HEK293T (cell line): ENCODE results near the gene ADH7.

Source experiments
- ARNT ChIP-seq: fragments of 450-650 bp; IDR thresholded peaks from 2 replicates; pipeline ENCODE4 v1.6.1; 2017; ENCODE audit warnings: mild to moderate bottlenecking
- BHLHE40 ChIP-seq: fragments of 450-650 bp; IDR thresholded peaks from 2 replicates; pipeline ENCODE4 v1.6.1; 2016; ENCODE audit warnings: mild to moderate bottlenecking, moderate library complexity, borderline replicate concordance
- CTBP1 ChIP-seq: fragments of 450-650 bp; IDR thresholded peaks from 2 replicates; pipeline ENCODE4 v1.6.1; 2016; ENCODE audit warnings: borderline replicate concordance
- ELF4 ChIP-seq: fragments of 450-650 bp; IDR thresholded peaks from 2 replicates; pipeline ENCODE4 v1.6.1; 2017; ENCODE audit warnings: antibody characterized with exemption
- FOXA1 ChIP-seq: fragments of 450-650 bp; IDR thresholded peaks from 2 replicates; pipeline ENCODE4 v1.6.1; 2016; ENCODE audit warnings: mild to moderate bottlenecking
- FOXK2 ChIP-seq: fragments of 450-650 bp; IDR thresholded peaks from 2 replicates; pipeline ENCODE4 v1.6.1; 2016; ENCODE audit warnings: mild to moderate bottlenecking
- FOXM1 ChIP-seq: fragments of 450-650 bp; IDR thresholded peaks from 2 replicates; pipeline ENCODE4 v1.6.1; 2017; ENCODE audit warnings: mild to moderate bottlenecking, borderline replicate concordance
- HDGF ChIP-seq: fragments of 450-650 bp; IDR thresholded peaks from 2 replicates; pipeline ENCODE4 v1.6.1; 2017; ENCODE audit warnings: antibody characterized with exemption, borderline replicate concordance
- L3MBTL2 ChIP-seq: fragments of 450-650 bp; conservative IDR thresholded peaks from 2 replicates; pipeline ENCODE4 v1.6.1; 2016; ENCODE audit warnings: mild to moderate bottlenecking
- NFRKB ChIP-seq: fragments of 450-650 bp; IDR thresholded peaks from 2 replicates; pipeline ENCODE4 v1.6.1; 2016; ENCODE audit warnings: mild to moderate bottlenecking, moderate library complexity
- SUZ12 ChIP-seq: fragments of 450-650 bp; IDR thresholded peaks from 2 replicates; pipeline ENCODE4 v1.6.1; 2016; ENCODE audit warnings: mild to moderate bottlenecking
- TF ChIP-seq, protein P1 (sequence below): fragments of 450-650 bp; IDR thresholded peaks from 2 replicates; pipeline ENCODE4 v1.6.1; 2016

DNA sequence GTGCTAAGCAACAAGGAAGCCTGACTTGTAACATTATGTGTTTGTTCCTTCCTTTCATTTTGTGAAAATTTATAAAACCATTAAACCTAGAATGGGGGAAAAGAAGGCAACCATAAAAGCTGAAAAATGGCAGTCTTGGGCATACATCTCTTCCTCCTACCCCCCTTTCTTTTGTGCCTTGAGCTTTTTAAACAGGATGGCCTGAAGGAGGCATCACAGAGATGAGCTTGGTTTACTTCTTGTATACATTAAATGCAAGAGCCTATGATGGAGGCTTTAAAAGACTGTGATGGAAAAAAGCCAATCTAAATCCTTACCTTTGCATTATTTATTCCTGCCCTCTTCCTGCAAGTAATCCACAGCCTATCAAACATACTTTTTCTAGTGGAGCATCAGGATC, 36.2 kb upstream of the ADH7 start:
- no peak for TF ChIP-seq FOXK2
- no peak for TF ChIP-seq BHLHE40
- TF ChIP-seq ELF4, result no peak
- TF ChIP-seq ARNT, result no peak
- no peak for TF ChIP-seq L3MBTL2
- TF ChIP-seq, protein P1, sequence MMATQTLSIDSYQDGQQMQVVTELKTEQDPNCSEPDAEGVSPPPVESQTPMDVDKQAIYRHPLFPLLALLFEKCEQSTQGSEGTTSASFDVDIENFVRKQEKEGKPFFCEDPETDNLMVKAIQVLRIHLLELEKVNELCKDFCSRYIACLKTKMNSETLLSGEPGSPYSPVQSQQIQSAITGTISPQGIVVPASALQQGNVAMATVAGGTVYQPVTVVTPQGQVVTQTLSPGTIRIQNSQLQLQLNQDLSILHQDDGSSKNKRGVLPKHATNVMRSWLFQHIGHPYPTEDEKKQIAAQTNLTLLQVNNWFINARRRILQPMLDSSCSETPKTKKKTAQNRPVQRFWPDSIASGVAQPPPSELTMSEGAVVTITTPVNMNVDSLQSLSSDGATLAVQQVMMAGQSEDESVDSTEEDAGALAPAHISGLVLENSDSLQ, result no peak
- TF ChIP-seq HDGF, result no peak
- no peak for TF ChIP-seq FOXA1
- no peak for TF ChIP-seq FOXM1
- no peak for TF ChIP-seq NFRKB
- TF ChIP-seq SUZ12, result no peak
- no peak for TF ChIP-seq CTBP1
